Natural killer cell treated with Interleukin-12 subunit alpha and Interleukin-12 subunit beta and Interleukin-15 and Interleukin-18, amount 100 ng/mL, for 72 hours (primary cell): ENCODE measurements around the gene IFNA17. TPM values are rescaled to one million over a fixed set of nuclear protein-coding genes. Genes with fewer than 3 reads are reported as not detected.
A peak's percentile ranks its signal among the peaks of the same experiment; 100 is the strongest.
"Not testable (repeated sequence)": the region's sequence is repeated elsewhere in the genome, so short reads cannot be mapped to it uniquely, and the experiment has no call there.

Experiments used
- ATAC-seq, 2 donors: fragments of 150-1000 bp; cut with Tn5 transposase in 1 of 2; sonication (Bioruptor Pico), chemical (Tn5 transposase) in 1 of 2; 2 replicates each; pipeline ENCODE4 v1.10.0; 2021
- DNase-seq: peaks from one replicate; pipeline ENCODE4 v3.0.0; 2022; ENCODE audit warnings: low spot score
- H3K27ac Mint-ChIP-seq, 2 donors: 1 replicate in 1 of 2; 2 replicates in 1 of 2; pipeline ENCODE4 v1.8.0; 2022; ENCODE audit warnings: mixed read lengths in 2 of 2, mild to moderate bottlenecking in 1 of 2, moderate library complexity in 1 of 2
- H3K27me3 Mint-ChIP-seq, 2 donors: 1 replicate in 1 of 2; 2 replicates in 1 of 2; pipeline ENCODE4 v1.8.0; 2022; ENCODE audit warnings: mixed read lengths in 2 of 2
- H3K36me3 Mint-ChIP-seq: one replicate; pipeline ENCODE4 v1.8.0; 2022; ENCODE audit warnings: mixed read lengths
- H3K4me1 Mint-ChIP-seq, 2 donors: 1 replicate in 1 of 2; 2 replicates in 1 of 2; pipeline ENCODE4 v1.8.0; 2022; ENCODE audit warnings: low read depth in 2 of 2, mixed read lengths in 2 of 2, mild to moderate bottlenecking in 1 of 2
- H3K4me3 Mint-ChIP-seq: one replicate; pipeline ENCODE4 v1.8.0; 2022; ENCODE audit warnings: mixed read lengths
- H3K9me3 Mint-ChIP-seq: 2 replicates; pipeline ENCODE4 v1.8.0; 2022; ENCODE audit warnings: mixed read lengths
- total RNA-seq, 2 donors: library from RNA; stranded (reverse); gene quantifications; one replicate each; pipeline ENCODE4 v1.2.3, GENCODE V29; 2022

Gene IFNA17
- not detected for total RNA-seq

GRCh38 chr9:21228122-21228521 is at the start of gene IFNA17:
Gene IFNA17 (minus strand): TSS chr9:21228222. CDS start chr9:21228173, 49 bp downstream.
- no peak for DNase-seq
- no peaks in the 10 kb centered on the region for H3K4me1 Mint-ChIP-seq
- H3K9me3 Mint-ChIP-seq = no peaks in the 10 kb centered on the region
- no peaks in the 10 kb centered on the region for H3K36me3 Mint-ChIP-seq
- peaks cover 11 to 12% of the 10 kb centered on the region in 2 donors for H3K27me3 Mint-ChIP-seq
- ATAC-seq = no peak
- no peak within 1 kb of the TSS for H3K27ac Mint-ChIP-seq
- H3K4me3 Mint-ChIP-seq = no peak within 1 kb of the TSS

- no peaks in the 10 kb centered on the region for H3K9me3 Mint-ChIP-seq
- ATAC-seq (no peak), DNase-seq (no peak)
- H3K36me3 Mint-ChIP-seq = peaks cover 3% of the 10 kb centered on the region
- H3K4me3 Mint-ChIP-seq = no peak overlapping the region
- no peaks in the 10 kb centered on the region for H3K4me1 Mint-ChIP-seq
- H3K27me3 Mint-ChIP-seq = peaks cover 26 to 29% of the 10 kb centered on the region in 2 donors
- H3K27ac Mint-ChIP-seq = no peak overlapping the region
These were observed 40.3 kb upstream of the IFNA17 start for GRCh38 chr9:21268347-21268657.

GRCh38 chr9:21267485-21268346 is 39.7 kb upstream of the IFNA17 start:
- Mint-ChIP-seq H3K4me3 (no peak overlapping the region), H3K27me3 (peaks cover 20 to 26% of the 10 kb centered on the region in 2 donors), H3K4me1 (no peaks in the 10 kb centered on the region), H3K9me3 (no peaks in the 10 kb centered on the region), H3K27ac (no peak overlapping the region), H3K36me3 (no peaks in the 10 kb centered on the region)
- DNase-seq (no peak), ATAC-seq (no peak)

- DNase-seq (no peak), ATAC-seq (no peak)
- Mint-ChIP-seq H3K9me3 (no peaks in the 10 kb centered on the region), H3K27me3 (peaks cover 20 to 23% of the 10 kb centered on the region in 2 donors), H3K4me1 (no peaks in the 10 kb centered on the region), H3K27ac (no peak overlapping the region), H3K4me3 (no peak overlapping the region), H3K36me3 (no peaks in the 10 kb centered on the region)
These were observed 38.9 kb upstream of the IFNA17 start for GRCh38 chr9:21266733-21267484.

- no peaks in the 10 kb centered on the region for H3K9me3 Mint-ChIP-seq
- no peak overlapping the region for H3K27ac Mint-ChIP-seq
- DNase-seq = no peak
- peaks cover 17 to 19% of the 10 kb centered on the region in 2 donors for H3K27me3 Mint-ChIP-seq
- H3K4me1 Mint-ChIP-seq = no peaks in the 10 kb centered on the region
- no peaks in the 10 kb centered on the region for H3K36me3 Mint-ChIP-seq
- no peak for ATAC-seq
- no peak overlapping the region for H3K4me3 Mint-ChIP-seq
These were observed 37.6 kb upstream of the IFNA17 start for GRCh38 chr9:21265421-21266189.

- ATAC-seq (peak; percentile 83 to 87), DNase-seq (peak; percentile 64)
- Mint-ChIP-seq H3K9me3 (no peaks in the 10 kb centered on the region), H3K4me1 (peaks cover 20 to 22% of the 10 kb centered on the region in 2 donors), H3K27ac (peak overlapping the region; percentile 20 to 34), H3K4me3 (peak overlapping the region; percentile 59), H3K36me3 (no peaks in the 10 kb centered on the region), H3K27me3 (peaks cover 11 to 18% of the 10 kb centered on the region in 2 donors)
These were observed 27.7 kb upstream of the IFNA17 start for GRCh38 chr9:21255538-21256212.

- Mint-ChIP-seq H3K27ac (peak overlapping the region; percentile 1 to 43), H3K9me3 (no peaks in the 10 kb centered on the region), H3K36me3 (no peaks in the 10 kb centered on the region), H3K4me3 (peak overlapping the region; percentile 71), H3K4me1 (peaks cover 20 to 22% of the 10 kb centered on the region in 2 donors), H3K27me3 (peaks cover 18 to 41% of the 10 kb centered on the region in 2 donors)
- peak; percentile 54 to 59 for ATAC-seq
- no peak for DNase-seq
These were observed 24.9 kb upstream of the IFNA17 start for GRCh38 chr9:21252721-21253547.

- Mint-ChIP-seq H3K4me3 (no peak overlapping the region), H3K27ac (no peak overlapping the region), H3K36me3 (no peaks in the 10 kb centered on the region), H3K27me3 (peaks cover 18 to 41% of the 10 kb centered on the region in 2 donors), H3K9me3 (no peaks in the 10 kb centered on the region), H3K4me1 (peaks cover 20 to 22% of the 10 kb centered on the region in 2 donors)
- no peak for DNase-seq
- ATAC-seq = no peak
These were observed 23.6 kb upstream of the IFNA17 start for GRCh38 chr9:21251638-21252037.

- Mint-ChIP-seq H3K36me3 (no peaks in the 10 kb centered on the region), H3K9me3 (no peaks in the 10 kb centered on the region), H3K4me3 (no peak overlapping the region), H3K4me1 (peaks cover 16 to 18% of the 10 kb centered on the region in 2 donors), H3K27ac (no peak overlapping the region), H3K27me3 (peaks cover 15 to 41% of the 10 kb centered on the region in 2 donors)
- DNase-seq = no peak
- no peak for ATAC-seq
These were observed 23.2 kb upstream of the IFNA17 start for GRCh38 chr9:21251190-21251589.

- no peak for ATAC-seq
- Mint-ChIP-seq H3K27ac (no peak overlapping the region), H3K4me1 (no peaks in the 10 kb centered on the region), H3K36me3 (no peaks in the 10 kb centered on the region), H3K4me3 (no peak overlapping the region), H3K9me3 (no peaks in the 10 kb centered on the region), H3K27me3 (peaks cover 20 to 38% of the 10 kb centered on the region in 2 donors)
- DNase-seq = no peak
These were observed 16.8 kb upstream of the IFNA17 start for GRCh38 chr9:21244836-21245235.

- ATAC-seq = no peak
- DNase-seq = no peak
- H3K4me1 Mint-ChIP-seq = peaks cover 3 to 5% of the 10 kb centered on the region in 2 donors
- H3K4me3 Mint-ChIP-seq = no peak within 1 kb of the TSS
- no peak within 1 kb of the TSS for H3K27ac Mint-ChIP-seq
- peaks cover 28 to 47% of the 10 kb centered on the region in 2 donors for H3K27me3 Mint-ChIP-seq
- no peaks in the 10 kb centered on the region for H3K9me3 Mint-ChIP-seq
- H3K36me3 Mint-ChIP-seq = no peaks in the 10 kb centered on the region
These were observed 11.9 kb upstream of the IFNA17 start, which contains the start of gene IFNA14 for GRCh38 chr9:21239911-21240310. Gene IFNA14 (minus strand): TSS chr9:21240005. CDS start chr9:21239935, 70 bp downstream.

GRCh38 chr9:21236360-21236714 is 8.3 kb upstream of the IFNA17 start:
- not testable (repeated sequence) for DNase-seq, H3K27ac Mint-ChIP-seq, H3K4me1 Mint-ChIP-seq, ATAC-seq, H3K9me3 Mint-ChIP-seq, H3K4me3 Mint-ChIP-seq, H3K36me3 Mint-ChIP-seq
- peaks cover 17 to 29% of the 10 kb centered on the region in 2 donors for H3K27me3 Mint-ChIP-seq
